ELF-1 (cell line): ENCODE data around the gene WFIKKN1.

Experiments used
- DNase-seq: peaks from one replicate; pipeline ENCODE4 v3.0.0-alpha.2; 2016; ENCODE audit warnings: low read depth, low spot score

The WFIKKN1 gene, protein sequence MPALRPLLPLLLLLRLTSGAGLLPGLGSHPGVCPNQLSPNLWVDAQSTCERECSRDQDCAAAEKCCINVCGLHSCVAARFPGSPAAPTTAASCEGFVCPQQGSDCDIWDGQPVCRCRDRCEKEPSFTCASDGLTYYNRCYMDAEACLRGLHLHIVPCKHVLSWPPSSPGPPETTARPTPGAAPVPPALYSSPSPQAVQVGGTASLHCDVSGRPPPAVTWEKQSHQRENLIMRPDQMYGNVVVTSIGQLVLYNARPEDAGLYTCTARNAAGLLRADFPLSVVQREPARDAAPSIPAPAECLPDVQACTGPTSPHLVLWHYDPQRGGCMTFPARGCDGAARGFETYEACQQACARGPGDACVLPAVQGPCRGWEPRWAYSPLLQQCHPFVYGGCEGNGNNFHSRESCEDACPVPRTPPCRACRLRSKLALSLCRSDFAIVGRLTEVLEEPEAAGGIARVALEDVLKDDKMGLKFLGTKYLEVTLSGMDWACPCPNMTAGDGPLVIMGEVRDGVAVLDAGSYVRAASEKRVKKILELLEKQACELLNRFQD

GRCh38 chr16:630815-631405 lies at the start of gene WFIKKN1:
TSS of gene WFIKKN1 (plus strand) at chr16:630985. CDS start at chr16:631254, 269 bp downstream.
- peak; percentile 70 for DNase-seq

DNA sequence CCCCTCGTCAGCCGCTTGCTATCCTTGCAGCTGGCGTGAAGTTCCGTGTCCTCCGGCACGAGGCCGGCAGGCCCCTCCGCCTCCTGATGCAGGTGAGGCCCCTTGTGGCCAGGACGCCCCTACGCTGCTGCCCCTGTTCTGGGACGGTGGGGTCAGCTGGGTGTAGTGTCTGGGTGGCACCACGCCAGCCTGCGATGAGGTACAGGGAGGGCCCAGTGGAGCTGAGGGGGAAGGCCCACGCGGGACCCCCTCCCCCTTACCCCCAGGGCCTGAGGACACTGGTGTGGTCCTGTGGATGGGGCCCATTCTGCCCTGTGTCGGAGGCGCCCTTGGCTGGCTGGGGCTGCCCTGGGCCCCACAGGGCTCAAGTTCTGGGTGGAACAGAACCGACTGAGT lies 48.6 kb upstream of the WFIKKN1 start:
- no peak for DNase-seq

- DNase-seq, result no peak
Measured at GRCh38 chr16:582614-583331, 48.0 kb upstream of the WFIKKN1 start.

DNA sequence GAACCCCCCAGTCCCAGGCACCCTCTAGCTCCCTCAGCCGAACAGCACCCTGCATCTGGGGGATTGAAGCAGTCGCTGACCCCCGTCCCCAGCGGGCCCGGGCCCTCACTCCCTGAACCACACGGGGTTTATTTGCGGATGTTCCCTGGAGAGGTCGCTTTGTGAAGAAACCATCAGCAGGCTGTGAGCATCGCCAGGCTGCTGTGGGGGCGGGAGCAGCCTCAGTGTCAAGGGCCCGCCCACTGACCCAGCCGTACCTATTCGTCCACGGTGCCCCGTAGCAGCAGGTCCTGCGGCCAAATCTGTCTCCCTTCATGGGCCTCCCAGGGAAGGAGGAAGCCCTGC lies 47.3 kb upstream of the WFIKKN1 start:
- DNase-seq, result no peak

- DNase-seq, result no peak
Measured at GRCh38 chr16:583815-584591, 46.8 kb upstream of the WFIKKN1 start.

DNA sequence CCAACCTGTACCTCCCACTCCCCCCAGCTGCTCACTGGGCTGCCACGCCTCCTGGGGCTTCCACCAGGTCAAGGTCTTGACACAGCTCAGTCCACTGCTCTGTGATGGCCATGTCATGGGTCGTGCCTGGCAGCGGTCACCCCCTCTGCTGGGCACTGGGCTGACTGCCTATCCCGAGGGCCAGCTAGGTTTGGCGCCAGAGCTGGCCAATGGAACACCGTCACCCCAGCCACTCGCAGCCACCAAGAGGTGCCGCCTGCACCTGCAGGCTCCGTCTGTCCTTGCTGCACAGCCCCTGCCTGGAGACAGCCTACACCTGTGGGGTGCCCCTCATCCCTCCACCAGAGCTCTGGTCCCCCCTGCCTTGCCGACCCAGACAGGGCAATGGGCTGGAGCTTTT lies 45.4 kb upstream of the WFIKKN1 start:
- DNase-seq, result peak; percentile 35

DNA sequence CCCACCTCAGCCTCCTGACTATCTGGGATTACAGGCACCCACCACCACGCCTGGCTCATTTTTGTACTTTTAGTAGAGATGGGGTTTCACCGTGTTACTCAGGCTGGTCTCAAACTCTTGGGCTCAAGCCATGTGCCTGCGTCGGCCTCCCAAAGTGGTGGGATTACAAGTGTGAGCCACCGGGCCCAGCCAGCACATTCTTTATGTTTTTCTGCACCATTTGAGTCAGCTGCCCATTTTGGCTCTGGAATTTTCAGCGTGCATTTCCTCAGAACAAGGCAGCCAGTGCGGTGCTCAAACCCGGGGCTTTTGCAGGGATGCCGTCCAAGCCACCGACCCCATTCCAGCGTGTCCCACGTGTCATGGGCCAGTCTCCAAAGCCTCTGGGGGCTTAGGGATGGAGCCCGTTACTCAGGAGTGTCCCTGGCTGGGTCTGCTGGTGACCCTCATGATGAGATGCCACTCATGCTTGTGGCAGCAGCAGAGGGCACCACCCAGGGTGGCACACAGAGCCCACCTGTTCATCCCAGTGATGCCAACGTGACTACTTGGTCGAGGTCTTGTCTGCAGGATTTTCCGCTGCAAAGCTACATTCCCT lies 44.6 kb upstream of the WFIKKN1 start:
- no peak for DNase-seq

DNA sequence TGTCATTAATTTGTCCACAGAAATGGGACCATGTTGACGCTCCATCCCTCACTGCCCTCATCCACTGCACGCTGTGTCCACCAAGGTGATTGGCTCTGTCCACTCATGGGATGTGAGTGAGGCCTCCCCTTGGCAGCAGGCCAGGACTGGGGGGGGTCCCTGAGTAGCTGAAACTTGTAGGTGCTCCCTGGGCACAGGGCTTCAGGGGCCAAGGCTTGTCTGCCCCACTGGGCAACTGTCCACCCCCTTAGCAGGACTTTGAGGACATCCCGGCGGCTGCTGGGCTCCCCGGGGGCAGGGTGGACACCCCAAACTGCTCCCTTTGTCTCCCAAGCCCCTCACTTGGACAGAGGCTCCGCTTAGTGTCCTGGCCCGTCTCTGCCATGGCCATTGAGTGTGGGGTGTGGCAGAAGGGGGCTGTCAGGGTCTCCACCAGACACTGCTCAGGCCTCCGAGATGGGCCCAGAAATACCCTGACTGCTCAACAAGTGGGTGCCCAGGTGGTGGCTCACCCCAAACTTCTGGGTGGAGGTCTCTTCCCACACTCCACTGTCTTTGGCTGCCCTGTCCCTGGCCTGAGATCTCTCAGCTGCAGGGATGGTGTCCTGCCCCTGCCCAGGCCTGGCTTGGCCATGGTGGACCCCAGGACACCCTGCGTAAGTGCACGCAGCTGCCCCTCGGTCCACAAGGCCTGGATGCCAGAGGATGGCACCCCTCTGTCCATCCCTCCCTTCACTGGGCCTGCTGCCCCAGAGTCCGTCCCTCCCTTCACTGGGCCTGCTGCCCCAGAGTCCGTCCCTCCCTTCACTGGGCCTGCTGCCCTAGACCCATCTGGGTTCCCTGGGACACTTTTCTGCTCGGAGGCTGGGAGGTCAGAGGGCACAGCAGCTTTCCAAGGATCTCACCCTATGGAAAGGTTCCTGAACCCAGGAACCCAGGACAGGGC lies 43.9 kb upstream of the WFIKKN1 start:
- DNase-seq, result no peak

- DNase-seq, result peak; percentile 67
Measured at GRCh38 chr16:588639-588888, 42.2 kb upstream of the WFIKKN1 start.

DNA sequence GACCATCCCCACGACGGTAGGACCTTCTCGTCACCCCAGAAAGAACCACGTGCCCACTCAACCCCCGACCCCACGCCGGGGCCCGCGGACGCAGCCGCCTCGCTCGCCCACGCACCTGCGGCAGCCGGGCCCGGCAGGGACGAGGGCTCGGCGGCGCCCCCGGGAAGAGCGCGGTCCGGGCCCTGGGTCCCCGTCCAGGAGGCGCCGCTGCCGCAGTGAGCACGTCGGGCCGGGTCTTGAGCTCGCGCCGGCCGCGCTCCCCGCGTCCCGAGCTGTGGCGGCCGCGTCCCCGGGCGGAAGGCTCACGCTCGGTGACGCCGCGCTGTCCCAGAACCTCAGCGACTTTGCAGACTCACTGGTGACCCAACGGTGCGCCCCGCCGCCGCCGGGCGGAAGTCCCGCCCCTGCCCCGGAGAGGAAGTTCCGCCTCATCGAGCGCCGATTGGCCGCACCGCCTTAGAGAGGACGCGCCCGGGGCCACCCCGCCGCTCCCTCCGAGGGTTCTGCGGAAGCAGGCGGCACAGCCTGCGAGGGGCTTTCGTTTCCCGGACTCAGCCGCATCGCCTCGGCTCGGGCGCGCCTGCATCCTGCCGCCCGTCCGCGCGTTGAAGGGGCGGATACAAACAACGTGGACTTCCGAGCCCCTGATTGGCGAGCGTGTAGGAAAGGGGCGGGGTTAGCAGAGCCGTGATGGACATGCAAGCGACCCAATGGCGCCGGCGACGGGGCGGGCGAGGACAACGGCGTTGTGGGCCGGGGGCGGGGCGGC lies 41.7 kb upstream of the WFIKKN1 start:
- peak; percentile 98 for DNase-seq

DNA sequence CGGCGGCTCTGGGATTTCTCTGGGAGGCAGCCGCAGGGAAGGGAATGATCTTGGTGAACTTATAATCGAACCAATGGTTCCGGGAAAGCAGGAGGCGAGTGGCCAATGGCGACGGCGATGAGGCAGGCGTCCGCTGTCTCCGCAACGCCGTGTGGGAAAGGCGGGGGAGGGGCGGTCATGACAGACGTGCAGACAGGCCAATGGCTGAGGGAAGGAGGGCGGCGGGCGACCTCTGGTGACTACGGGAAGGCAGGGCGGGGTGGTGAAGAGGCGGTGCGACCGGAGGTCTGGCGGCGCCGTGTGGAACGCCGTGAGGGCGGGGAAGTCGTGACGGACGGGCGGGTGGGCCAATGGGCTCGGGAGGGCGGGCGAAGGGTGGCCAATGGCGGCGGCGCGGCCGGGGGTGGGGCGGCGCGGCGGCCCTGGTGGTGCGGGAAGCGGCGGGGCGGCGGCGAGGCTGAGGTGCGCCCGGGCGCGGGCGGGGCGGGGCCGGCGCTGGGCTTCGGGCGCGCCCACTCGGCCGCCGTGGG lies 41.1 kb upstream of the WFIKKN1 start, which contains the start of gene RAB40C:
RAB40C (plus strand) TSS at position 409 of the 530 bp plus-strand sequence. CDS start 226 bp downstream, outside the sequence.
- peak; percentile 97 for DNase-seq

- peak; percentile 32 for DNase-seq
Measured at GRCh38 chr16:590188-590814, 40.5 kb upstream of the WFIKKN1 start.

- DNase-seq, result no peak
Measured at GRCh38 chr16:590815-591200, 40.0 kb upstream of the WFIKKN1 start.

DNA sequence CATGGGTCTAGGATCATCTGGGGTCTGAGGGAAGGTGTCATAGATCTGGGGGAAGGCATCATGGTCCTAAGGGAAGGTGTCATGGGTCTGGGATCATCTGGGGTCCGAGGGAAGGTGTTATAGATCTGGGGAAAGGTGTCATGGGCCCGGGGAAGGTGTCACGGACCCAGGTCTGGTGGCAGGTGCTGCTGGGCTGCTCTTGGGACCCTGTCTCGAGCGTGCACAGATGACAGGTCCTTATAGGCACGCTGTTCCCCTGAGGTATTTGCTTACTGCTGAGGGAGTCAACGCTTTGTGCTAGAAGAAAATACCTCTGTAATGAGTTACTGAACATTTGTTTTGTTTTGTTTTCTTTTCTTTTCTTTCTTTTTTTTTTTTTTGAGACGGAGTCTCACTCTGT lies 39.6 kb upstream of the WFIKKN1 start:
- no peak for DNase-seq

DNA sequence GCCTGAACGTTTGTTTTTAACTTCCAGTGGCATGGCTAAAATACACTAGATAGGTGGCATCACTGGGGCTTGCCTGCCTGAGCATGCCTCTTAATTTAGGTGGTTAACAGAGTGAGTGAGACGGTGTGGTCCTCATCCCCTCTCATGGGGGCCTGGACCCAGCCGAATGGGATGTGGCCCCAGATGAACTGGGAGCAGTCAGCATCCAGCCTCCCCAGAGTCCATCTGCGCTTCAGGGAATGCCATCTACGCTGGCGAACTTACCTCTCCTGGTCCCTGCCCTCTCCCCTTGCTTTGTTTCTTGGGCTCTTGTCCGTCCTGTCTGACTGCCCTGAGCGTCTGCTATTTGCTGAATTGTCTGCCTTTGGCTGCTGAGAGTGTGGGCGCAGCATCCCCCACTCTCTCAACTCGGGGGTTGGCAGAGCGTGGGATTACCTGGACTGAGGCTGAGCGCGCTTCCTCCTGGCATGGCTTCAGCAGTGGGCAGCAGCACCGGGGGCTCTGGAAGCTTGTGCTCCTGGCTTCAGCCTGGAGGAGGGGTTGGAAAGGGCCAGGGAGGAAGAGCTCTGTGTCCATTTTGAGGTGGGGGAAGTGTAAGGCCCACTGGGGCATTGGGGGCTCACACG lies 38.8 kb upstream of the WFIKKN1 start:
- no peak for DNase-seq

- DNase-seq, result no peak
Measured at GRCh38 chr16:592518-593306, 38.1 kb upstream of the WFIKKN1 start.

DNA sequence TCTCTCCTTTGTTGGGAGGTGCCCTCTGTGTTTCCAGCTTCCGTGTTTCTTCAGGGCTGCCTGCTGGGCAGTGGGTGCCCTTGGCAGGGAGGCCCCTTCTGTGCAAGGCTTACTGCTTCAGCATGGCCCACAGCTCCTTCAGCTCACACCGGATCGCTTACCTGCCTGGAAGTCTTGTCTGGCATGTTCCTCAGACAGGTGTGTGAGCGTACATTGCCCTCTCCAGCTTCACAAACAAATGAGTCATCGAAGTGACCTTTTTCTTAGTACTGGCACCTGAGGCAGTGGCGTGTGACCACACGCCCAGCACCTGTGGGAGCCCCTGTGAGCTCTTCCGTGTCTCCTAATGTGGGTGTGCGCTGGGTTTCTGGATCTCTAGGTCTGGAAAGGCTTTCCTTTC lies 37.4 kb upstream of the WFIKKN1 start:
- DNase-seq, result no peak

DNA sequence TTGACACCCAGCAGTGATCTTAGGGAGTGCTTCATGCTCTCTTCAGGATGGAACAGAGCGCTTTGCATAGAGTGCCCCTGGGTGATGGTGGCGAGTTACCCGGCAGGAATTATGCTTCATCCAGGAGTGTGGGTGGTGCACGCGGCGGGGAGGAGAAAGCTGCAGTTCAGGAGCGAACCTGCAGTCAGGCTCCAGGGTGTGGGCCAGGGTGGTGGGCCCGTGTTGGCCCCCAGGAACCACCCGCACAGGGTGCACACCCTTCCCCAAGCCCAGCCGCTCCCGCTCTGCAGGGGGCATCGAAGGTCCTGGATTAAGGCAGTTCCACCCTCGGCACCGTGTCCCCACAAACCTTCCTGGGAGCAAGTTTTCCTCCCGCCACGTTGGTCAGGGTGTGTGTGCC lies 37.0 kb upstream of the WFIKKN1 start:
- no peak for DNase-seq
